Renal cortical epithelial cell (primary cell): ENCODE results near the gene CD44. TPM values are rescaled to one million over a fixed set of nuclear protein-coding genes. Genes with fewer than 3 reads are reported as not detected.

Experiments used
- DNase-seq: peaks from one replicate; pipeline ENCODE4 v3.0.0-alpha.2; 2011; ENCODE audit warnings: low read depth
- total RNA-seq: library from RNA; depleted of rRNA; stranded (reverse); fragments of >200 nt; gene quantifications from 2 replicates; pipeline ENCODE4 v1.2.3, GENCODE V29; 2014

CD44 gene
- total RNA-seq, 1 donor from 2014 or later: 461 TPM

- no peak for DNase-seq
Measured at GRCh38 chr11:35158701-35159510, 19.9 kb downstream of the CD44 start.

- DNase-seq: no peak
Measured at GRCh38 chr11:35160246-35160824, 21.4 kb downstream of the CD44 start.

GRCh38 chr11:35160902-35161597 is 22.1 kb downstream of the CD44 start:
- no peak for DNase-seq

GRCh38 chr11:35162745-35163144 is 23.8 kb downstream of the CD44 start:
- no peak for DNase-seq

- DNase-seq: peak; percentile 99
Measured at GRCh38 chr11:35163209-35163608, 24.2 kb downstream of the CD44 start.

- DNase-seq: no peak
Measured at GRCh38 chr11:35163702-35164496, 24.9 kb downstream of the CD44 start.

GRCh38 chr11:35165030-35165422 is 26.1 kb downstream of the CD44 start:
- no peak for DNase-seq

GRCh38 chr11:35165423-35166368 is 26.7 kb downstream of the CD44 start:
- DNase-seq: peak; percentile 89

- DNase-seq: peak; percentile 99
Measured at GRCh38 chr11:35166369-35167360, 27.7 kb downstream of the CD44 start.

GRCh38 chr11:35167426-35167954 is 28.5 kb downstream of the CD44 start:
- peak; percentile 60 for DNase-seq

GRCh38 chr11:35168671-35169070 is 29.7 kb downstream of the CD44 start:
- DNase-seq: no peak

- no peak for DNase-seq
Measured at GRCh38 chr11:35169112-35169511, 30.1 kb downstream of the CD44 start.

- no peak for DNase-seq
Measured at GRCh38 chr11:35169754-35170153, 30.8 kb downstream of the CD44 start.

- no peak for DNase-seq
Measured at GRCh38 chr11:35170503-35170902, 31.5 kb downstream of the CD44 start.

GRCh38 chr11:35171226-35171625 is 32.3 kb downstream of the CD44 start:
- DNase-seq: no peak

- peak; percentile 90 for DNase-seq
Measured at GRCh38 chr11:35173011-35173511, 34.1 kb downstream of the CD44 start.

GRCh38 chr11:35173616-35174566 is 34.9 kb downstream of the CD44 start:
- DNase-seq: no peak

GRCh38 chr11:35174666-35175065 is 35.7 kb downstream of the CD44 start:
- peak; percentile 82 for DNase-seq
